GM03348 (cell line): ENCODE measurements around the gene MGAT5B.

Experiments used
- DNase-seq: peaks from one replicate; pipeline ENCODE4 v3.0.0; 2012; ENCODE audit warnings: low spot score

MGAT5B gene

GRCh38 chr17:76981545-76982295, 113.5 kb downstream of the MGAT5B start:
- DNase-seq, result no peak

- DNase-seq, result no peak
Measured at GRCh38 chr17:76982408-76983074, 114.3 kb downstream of the MGAT5B start.

GRCh38 chr17:76983075-76983775, 115.0 kb downstream of the MGAT5B start:
- no peak for DNase-seq

DNA sequence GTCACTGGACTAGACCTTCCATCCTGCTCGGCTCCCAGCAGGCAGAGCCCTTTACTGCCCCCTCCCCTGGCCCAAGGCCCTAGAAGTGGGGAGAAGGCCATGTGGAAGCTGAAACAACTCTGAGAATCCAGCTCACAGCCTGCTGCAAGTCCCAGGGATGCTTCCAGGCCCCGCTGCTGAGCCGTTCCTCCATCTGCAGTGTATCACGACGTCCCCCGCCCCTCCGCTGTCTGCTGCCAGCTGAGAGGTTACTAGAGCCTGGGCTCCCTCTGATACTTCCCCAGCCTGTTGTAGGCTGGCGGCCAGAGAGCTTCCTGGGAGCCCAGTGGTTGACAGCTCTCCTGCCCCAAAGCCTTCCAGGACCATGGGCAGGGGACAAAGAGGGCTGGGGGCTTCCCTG, 118.2 kb downstream of the MGAT5B start:
- no peak for DNase-seq

DNA sequence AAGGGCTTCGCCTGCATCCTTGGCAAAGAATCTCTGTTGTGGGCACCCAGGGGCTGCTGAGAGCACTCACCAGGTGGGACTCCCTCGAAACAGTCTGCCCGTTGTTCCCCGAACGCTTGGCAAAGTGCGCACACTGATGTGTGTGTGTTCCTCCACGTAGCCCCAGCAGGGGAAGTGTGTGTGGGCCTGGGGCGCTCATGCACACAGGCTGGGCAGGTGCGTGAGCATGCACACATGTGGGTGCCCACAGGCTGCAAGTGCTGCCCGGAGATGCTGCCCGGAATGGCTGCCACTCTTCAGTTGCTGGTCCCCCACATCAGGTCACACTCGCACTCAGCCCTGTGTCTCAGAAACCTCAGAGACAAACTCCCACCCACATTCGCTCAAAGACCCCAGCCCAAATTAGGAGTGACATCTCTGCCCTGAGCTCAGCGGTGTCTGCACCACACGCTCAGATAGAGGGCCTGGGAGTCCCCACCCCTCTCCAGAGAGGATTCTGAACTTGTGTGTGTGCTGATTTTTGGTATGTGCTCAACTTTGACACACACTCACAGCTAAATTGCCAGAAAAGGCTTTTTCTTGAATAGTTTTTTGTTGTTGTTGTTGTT, 119.4 kb downstream of the MGAT5B start:
- no peak for DNase-seq

- DNase-seq, result no peak
Measured at GRCh38 chr17:76988796-76989195, 120.6 kb downstream of the MGAT5B start.

- no peak for DNase-seq
Measured at GRCh38 chr17:76989519-76989918, 121.3 kb downstream of the MGAT5B start.

DNA sequence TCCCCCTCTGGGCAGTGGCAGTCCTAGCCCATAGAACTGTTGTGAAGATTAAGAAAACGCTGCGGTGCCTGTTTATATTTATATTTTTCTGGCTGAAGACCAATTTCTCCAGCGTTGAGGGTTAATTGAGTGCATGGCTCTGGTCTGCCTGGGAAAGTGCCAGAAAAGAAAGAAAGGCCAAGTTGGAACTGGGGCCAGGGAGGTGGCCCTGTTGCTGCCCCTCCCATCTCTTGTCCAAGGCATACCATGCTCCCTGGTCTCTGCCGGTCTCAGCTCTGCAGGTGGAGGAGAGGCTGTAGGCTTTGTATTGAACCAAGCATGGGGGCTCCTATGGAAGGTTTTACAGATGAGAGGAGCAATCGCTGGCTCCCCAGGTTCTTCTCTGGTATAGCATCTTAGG, 124.7 kb downstream of the MGAT5B start:
- no peak for DNase-seq

- no peak for DNase-seq
Measured at GRCh38 chr17:76993651-76994050, 125.4 kb downstream of the MGAT5B start.

DNA sequence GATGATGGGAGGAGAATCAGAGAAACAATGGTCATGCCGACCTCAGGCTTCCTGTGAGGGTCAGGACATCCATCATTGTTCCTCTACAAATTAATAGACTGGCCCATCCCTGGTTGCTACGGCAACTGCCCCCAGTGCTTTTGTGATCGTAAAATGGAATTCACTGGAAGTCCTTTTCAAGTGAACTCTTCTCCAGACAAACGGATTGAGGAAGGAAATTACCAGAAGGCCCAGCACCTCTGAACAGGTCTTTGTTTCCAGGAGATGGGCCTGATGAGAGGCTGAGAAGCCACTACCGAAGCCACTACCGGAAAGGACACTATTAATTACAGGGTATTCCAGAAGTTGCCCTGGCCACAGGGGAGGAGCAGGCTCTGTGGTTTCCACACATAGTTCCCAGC, 126.0 kb downstream of the MGAT5B start:
- no peak for DNase-seq

- DNase-seq, result no peak
Measured at GRCh38 chr17:76995387-76996105, 127.3 kb downstream of the MGAT5B start.

- DNase-seq, result no peak
Measured at GRCh38 chr17:76996741-76997694, 128.8 kb downstream of the MGAT5B start.

DNA sequence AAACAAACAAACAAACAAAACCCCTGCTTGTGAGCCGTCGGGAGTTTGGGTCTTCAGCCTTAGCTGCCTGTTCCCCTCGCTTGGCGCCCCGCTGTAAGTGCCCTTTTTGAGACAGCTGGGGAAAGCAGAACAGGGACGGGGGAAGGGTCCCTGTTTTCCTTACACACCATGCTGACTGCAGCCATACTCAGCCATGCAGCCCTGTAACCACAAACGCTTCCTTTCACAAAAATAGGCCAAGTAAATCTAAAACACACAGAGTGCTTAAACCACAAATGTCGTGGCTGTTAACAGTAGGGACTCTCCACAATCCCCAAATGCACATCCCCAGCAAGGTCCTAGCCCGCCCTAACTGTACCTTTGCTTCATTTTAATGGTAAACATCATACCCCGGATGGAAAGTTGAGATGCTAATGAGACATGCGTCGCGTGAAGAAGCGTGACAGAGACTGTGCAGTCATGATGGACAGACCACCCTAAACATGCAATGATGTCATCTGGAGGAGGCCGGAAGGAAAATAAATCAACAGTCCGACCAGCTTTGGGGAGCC, 129.9 kb downstream of the MGAT5B start:
- DNase-seq, result no peak

GRCh38 chr17:76998839-76999238, 130.6 kb downstream of the MGAT5B start:
- no peak for DNase-seq
